Lower leg skin (tissue), 4 donors: ENCODE results near the gene MS4A7. TPM values are rescaled to one million over a fixed set of nuclear protein-coding genes. Genes with fewer than 3 reads are reported as not detected.

Source experiments
- DNase-seq, 2 donors: peaks; one replicate each; pipeline ENCODE4 v3.0.0-alpha.2; 2019; ENCODE audit warnings: low spot score in 2 of 2
- H3K4me3 ChIP-seq: fragments of 200-600 bp; sonication (generic); 2 replicates; pipeline ENCODE4 v1.5.1; 2017; ENCODE audit warnings: mild to moderate bottlenecking, low read depth; ENCODE audit not compliant: poor library complexity, severe bottlenecking
- POLR2A ChIP-seq, 2 donors: fragments of 450-650 bp; IDR thresholded peaks; one replicate each; pipeline ENCODE4 v1.6.1; 2016 to 2017; ENCODE audit warnings: antibody characterized with exemption in 2 of 2, mild to moderate bottlenecking in 1 of 2, moderate library complexity in 1 of 2
- WGBS, 2 donors: methylation state at CpG; one replicate each; pipeline ENCODE4 v1.1.5; 2018; 5-methylcytosine and 5-hydroxymethylcytosine counted together
- intact Hi-C: fragments of 100-400 bp; cut with DNase I; formaldehyde crosslinking; loops from one replicate; pipeline ENCODE4 v1.15.0; 2023; ENCODE audit warnings: low total_unique reads
- total RNA-seq, 4 donors: library from RNA; depleted of rRNA; stranded (reverse); fragments of >200 nt; gene quantifications; one replicate each; pipeline ENCODE4 v1.1.0, GENCODE V29; 2016
- TF ChIP-seq, protein P1 (sequence below), 3 donors: fragments of 450-650 bp; IDR thresholded peaks; one replicate each; pipeline ENCODE4 v1.5.1; 2016; ENCODE audit warnings: antibody characterized with exemption in 3 of 3, mild to moderate bottlenecking in 3 of 3, moderate library complexity in 2 of 3

Gene MS4A7
- total RNA-seq, 4 donors from 2014 or later, result 2.4 to 5.7 (median 2.8) TPM

GRCh38 chr11:60367009-60367408 is 11.3 kb upstream of the MS4A7 start:
- H3K4me3 ChIP-seq, result no peak overlapping the region
- intact Hi-C loops, result no loop called here
- TF ChIP-seq, protein P1, sequence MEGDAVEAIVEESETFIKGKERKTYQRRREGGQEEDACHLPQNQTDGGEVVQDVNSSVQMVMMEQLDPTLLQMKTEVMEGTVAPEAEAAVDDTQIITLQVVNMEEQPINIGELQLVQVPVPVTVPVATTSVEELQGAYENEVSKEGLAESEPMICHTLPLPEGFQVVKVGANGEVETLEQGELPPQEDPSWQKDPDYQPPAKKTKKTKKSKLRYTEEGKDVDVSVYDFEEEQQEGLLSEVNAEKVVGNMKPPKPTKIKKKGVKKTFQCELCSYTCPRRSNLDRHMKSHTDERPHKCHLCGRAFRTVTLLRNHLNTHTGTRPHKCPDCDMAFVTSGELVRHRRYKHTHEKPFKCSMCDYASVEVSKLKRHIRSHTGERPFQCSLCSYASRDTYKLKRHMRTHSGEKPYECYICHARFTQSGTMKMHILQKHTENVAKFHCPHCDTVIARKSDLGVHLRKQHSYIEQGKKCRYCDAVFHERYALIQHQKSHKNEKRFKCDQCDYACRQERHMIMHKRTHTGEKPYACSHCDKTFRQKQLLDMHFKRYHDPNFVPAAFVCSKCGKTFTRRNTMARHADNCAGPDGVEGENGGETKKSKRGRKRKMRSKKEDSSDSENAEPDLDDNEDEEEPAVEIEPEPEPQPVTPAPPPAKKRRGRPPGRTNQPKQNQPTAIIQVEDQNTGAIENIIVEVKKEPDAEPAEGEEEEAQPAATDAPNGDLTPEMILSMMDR (IDR thresholded peaks at IDR 0.05), result no peak
- no peak for TF ChIP-seq POLR2A (IDR thresholded peaks at IDR 0.05)
- WGBS, 2 donors, result 45 to 49% methylated on average over 2 of the region's 2 CpGs
- DNase-seq, result no peak

- intact Hi-C loops, result no loop called here
- TF ChIP-seq, protein P1 (IDR thresholded peaks at IDR 0.05), result no peak
- TF ChIP-seq POLR2A (IDR thresholded peaks at IDR 0.05), result no peak
- 91 to 92% methylated on average over 19 of the region's 19 CpGs for WGBS, 2 donors
Measured at GRCh38 chr11:60367896-60368295, 10.4 kb upstream of the MS4A7 start.

DNA sequence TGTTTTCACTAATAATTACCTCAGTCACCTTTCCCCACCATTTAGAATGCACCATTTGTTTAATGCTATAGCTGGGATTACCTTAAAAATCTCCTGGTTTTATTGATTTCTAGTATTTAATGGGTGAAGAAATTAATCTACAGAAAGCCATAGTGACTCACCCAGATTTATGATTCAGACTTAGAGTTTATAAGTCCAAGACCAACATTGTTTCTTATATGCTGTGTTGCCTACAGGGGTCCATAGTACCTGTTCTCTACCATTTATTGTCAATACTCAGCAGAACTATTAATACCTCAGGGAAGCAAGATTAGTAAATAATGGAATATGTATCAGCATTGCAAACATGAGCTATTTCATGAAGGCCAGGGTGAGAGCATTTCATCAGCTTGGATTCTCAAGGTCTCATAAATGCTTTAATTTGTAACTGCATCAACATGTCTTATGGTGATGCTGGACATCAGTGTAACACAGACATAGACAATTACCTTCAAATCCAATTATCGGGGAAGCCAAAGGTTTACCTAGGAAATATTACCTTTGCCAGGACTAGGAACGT is 8.0 kb upstream of the MS4A7 start:
- no peak for DNase-seq
- WGBS, 2 donors, result 66 to 74% methylated on average over 2 of the region's 2 CpGs
- TF ChIP-seq POLR2A (IDR thresholded peaks at IDR 0.05), result no peak
- TF ChIP-seq, protein P1 (IDR thresholded peaks at IDR 0.05), result no peak
- intact Hi-C loops, result no loop called here
- no peak overlapping the region for H3K4me3 ChIP-seq

More at GRCh38 chr11:60367896-60368295, 10.4 kb upstream of the MS4A7 start:
- DNase-seq, result no peak
- no peak overlapping the region for H3K4me3 ChIP-seq

GRCh38 chr11:60370811-60371298 is 7.5 kb upstream of the MS4A7 start:
- no peak overlapping the region for H3K4me3 ChIP-seq
- DNase-seq, result no peak
- intact Hi-C loops, result no loop called here
- no peak for TF ChIP-seq POLR2A (IDR thresholded peaks at IDR 0.05)
- TF ChIP-seq, protein P1 (IDR thresholded peaks at IDR 0.05), result no peak
- 63 to 66% methylated on average over 5 of the region's 5 CpGs for WGBS, 2 donors

- no peak overlapping the region for H3K4me3 ChIP-seq
- TF ChIP-seq, protein P1 (IDR thresholded peaks at IDR 0.05), result no peak
- no peak for TF ChIP-seq POLR2A (IDR thresholded peaks at IDR 0.05)
- WGBS, 2 donors, result 77 to 78% methylated on average over 3 of the region's 3 CpGs
- no peak for DNase-seq
- intact Hi-C loops, result no loop called here
Measured at GRCh38 chr11:60371386-60371785, 6.9 kb upstream of the MS4A7 start.

- H3K4me3 ChIP-seq, result no peak overlapping the region
- DNase-seq, result no peak
- TF ChIP-seq, protein P1 (IDR thresholded peaks at IDR 0.05), result no peak
- TF ChIP-seq POLR2A (IDR thresholded peaks at IDR 0.05), result no peak
- intact Hi-C loops, result no loop called here
- 64 to 68% methylated on average over 1 of the region's 1 CpG for WGBS, 2 donors
Measured at GRCh38 chr11:60371854-60372253, 6.5 kb upstream of the MS4A7 start.
